Peyer's patch (tissue), 4 donors: ENCODE results near the gene PROSER3. TPM values are rescaled to one million over a fixed set of nuclear protein-coding genes. Genes with fewer than 3 reads are reported as not detected.

Source experiments
- DNase-seq, 3 donors: peaks; one replicate each; pipeline ENCODE4 v3.0.0-alpha.2; 2017 to 2019
- H3K27ac ChIP-seq, 4 donors: fragments of 200-600 bp; sonication (generic); one replicate each; pipeline ENCODE4 v1.5.1; 2016 to 2019
- H3K27me3 ChIP-seq, 2 donors: fragments of 200-600 bp; sonication (generic); one replicate each; pipeline ENCODE4 v1.5.1; 2019
- H3K36me3 ChIP-seq, 3 donors: fragments of 200-600 bp; sonication (generic); one replicate each; pipeline ENCODE4 v1.5.1; 2016 to 2019
- H3K4me1 ChIP-seq, 4 donors: fragments of 200-600 bp; sonication (generic); one replicate each; pipeline ENCODE4 v1.5.1; 2016 to 2019
- H3K4me3 ChIP-seq, 4 donors: fragments of 200-600 bp; sonication (generic); 1 replicate in 3 of 4; 2 replicates in 1 of 4; pipeline ENCODE4 v1.5.1; 2016 to 2019; ENCODE audit warnings: mild to moderate bottlenecking in 1 of 4
- H3K9me3 ChIP-seq, 4 donors: fragments of 200-600 bp; sonication (generic); one replicate each; pipeline ENCODE4 v1.5.1; 2016 to 2019; ENCODE audit warnings: mild to moderate bottlenecking in 1 of 4
- CTCF ChIP-seq, 6 experiments: fragments of 450-650 bp in 4 of 6; fragments of 200-600 bp in 2 of 6; sonication (generic) in 1 of 6; IDR thresholded peaks; one replicate each; pipeline ENCODE4 v1.5.1; 2017 to 2019; ENCODE audit warnings: antibody characterized with exemption in 6 of 6, mild to moderate bottlenecking in 3 of 6, moderate library complexity in 1 of 6
- POLR2A ChIP-seq, 2 donors: fragments of 450-650 bp; IDR thresholded peaks; one replicate each; pipeline ENCODE4 v1.5.1; 2017; ENCODE audit warnings: antibody characterized with exemption in 2 of 2, mild to moderate bottlenecking in 2 of 2, moderate library complexity in 2 of 2
- total RNA-seq, 4 donors: library from RNA; depleted of rRNA; stranded (reverse); fragments of >200 nt; gene quantifications; one replicate each; pipeline ENCODE4 v1.1.0, GENCODE V29; 2016

PROSER3 gene
- total RNA-seq, 4 donors from 2014 or later = 6.0 to 36.8 (median 27.2) TPM

- H3K27ac ChIP-seq = no peak overlapping the region
These were observed 53.6 kb downstream of the PROSER3 start for GRCh38 chr19:35811317-35812219.

GRCh38 chr19:35812220-35813042 is 54.5 kb downstream of the PROSER3 start, which contains the start of gene PRODH2:
PRODH2 (minus strand) TSS chr19:35812845; CDS start chr19:35812805, 40 bp downstream.
- Histone ChIP-seq H3K36me3 (no peaks in the 10 kb centered on the region), H3K4me1 (no peaks in the 10 kb centered on the region), H3K4me3 (no peak within 1 kb of the TSS), H3K27me3 (no peaks in the 10 kb centered on the region), H3K27ac (no peak within 1 kb of the TSS), H3K9me3 (no peaks in the 10 kb centered on the region)
- TF ChIP-seq POLR2A (IDR thresholded peaks at IDR 0.05) = no peak
- TF ChIP-seq CTCF (IDR thresholded peaks at IDR 0.05) = no peak
- DNase-seq = no peak

More at GRCh38 chr19:35811317-35812219, 53.6 kb downstream of the PROSER3 start:
- DNase-seq = no peak
- no peaks in the 10 kb centered on the region for H3K27me3 ChIP-seq
- TF ChIP-seq CTCF (IDR thresholded peaks at IDR 0.05) = no peak
- TF ChIP-seq POLR2A (IDR thresholded peaks at IDR 0.05) = no peak
- H3K36me3 ChIP-seq = no peaks in the 10 kb centered on the region
- no peaks in the 10 kb centered on the region for H3K9me3 ChIP-seq
- H3K4me3 ChIP-seq = no peak overlapping the region
- H3K4me1 ChIP-seq = no peaks in the 10 kb centered on the region

GRCh38 chr19:35813043-35813890 is 55.3 kb downstream of the PROSER3 start:
- no peaks in the 10 kb centered on the region for H3K27me3 ChIP-seq
- H3K4me1 ChIP-seq = no peaks in the 10 kb centered on the region
- no peak overlapping the region for H3K27ac ChIP-seq
- no peaks in the 10 kb centered on the region for H3K9me3 ChIP-seq
- H3K36me3 ChIP-seq = no peaks in the 10 kb centered on the region
- no peak for DNase-seq
- H3K4me3 ChIP-seq = no peak overlapping the region
- TF ChIP-seq POLR2A (IDR thresholded peaks at IDR 0.05) = no peak
- TF ChIP-seq CTCF (IDR thresholded peaks at IDR 0.05) = no peak

GRCh38 chr19:35816262-35816661 is 58.3 kb downstream of the PROSER3 start:
- TF ChIP-seq CTCF (IDR thresholded peaks at IDR 0.05) (no peak), POLR2A (IDR thresholded peaks at IDR 0.05) (no peak)
- Histone ChIP-seq H3K4me3 (no peak overlapping the region), H3K4me1 (no peaks in the 10 kb centered on the region), H3K27ac (no peak overlapping the region), H3K27me3 (no peaks in the 10 kb centered on the region), H3K36me3 (no peaks in the 10 kb centered on the region), H3K9me3 (no peaks in the 10 kb centered on the region)
- DNase-seq = no peak

- Histone ChIP-seq H3K4me3 (no peak overlapping the region), H3K27ac (no peak overlapping the region), H3K27me3 (no peaks in the 10 kb centered on the region), H3K36me3 (no peaks in the 10 kb centered on the region), H3K9me3 (no peaks in the 10 kb centered on the region), H3K4me1 (no peaks in the 10 kb centered on the region)
- TF ChIP-seq CTCF (IDR thresholded peaks at IDR 0.05) = no peak
- TF ChIP-seq POLR2A (IDR thresholded peaks at IDR 0.05) = no peak
- no peak for DNase-seq
These were observed 58.9 kb downstream of the PROSER3 start for GRCh38 chr19:35816846-35817245.
